Ovary (tissue), 9 donors: ENCODE measurements around the gene ACAP2. TPM values are rescaled to one million over a fixed set of nuclear protein-coding genes. Genes with fewer than 3 reads are reported as not detected.

Experiments used
- DNase-seq, 5 donors: peaks; one replicate each; pipeline ENCODE4 v3.0.0-alpha.2; 2019 to 2020
- H3K27ac ChIP-seq, 2 donors: fragments of 200-600 bp; one replicate each; pipeline versions ENCODE4 v1.5.1 to v1.8.0; 2019 to 2022
- H3K27me3 ChIP-seq: fragments of 200-600 bp; one replicate; pipeline ENCODE4 v1.8.0; 2022
- H3K36me3 ChIP-seq: fragments of 200-600 bp; sonication (generic); one replicate; pipeline ENCODE4 v1.5.1; 2019
- H3K4me1 ChIP-seq: one replicate; pipeline ENCODE4 v1.8.1; 2013; ENCODE audit warnings: mild to moderate bottlenecking, moderate library complexity; ENCODE audit not compliant: insufficient read depth
- H3K4me3 ChIP-seq: fragments of 200-600 bp; sonication (generic); one replicate; pipeline ENCODE4 v1.5.1; 2017
- H3K9me3 ChIP-seq, 2 donors: fragments of 200-600 bp in 1 of 2; sonication (generic) in 1 of 2; one replicate each; pipeline versions ENCODE4 v1.5.1 to v1.8.1; 2013 to 2019; ENCODE audit warnings: mild to moderate bottlenecking in 1 of 2, moderate library complexity in 1 of 2
- CTCF ChIP-seq, 3 donors: fragments of 450-650 bp in 2 of 3; fragments of 200-600 bp in 1 of 3; IDR thresholded peaks; one replicate each; pipeline versions ENCODE4 v1.5.1 to v1.8.0; 2016 to 2022; ENCODE audit warnings: antibody characterized with exemption in 3 of 3, mild to moderate bottlenecking in 1 of 3
- EP300 ChIP-seq: sonication (generic); formaldehyde crosslinking; IDR thresholded peaks from one replicate; pipeline ENCODE4 v1.6.1; 2017; ENCODE audit warnings: antibody characterized with exemption
- POLR2A ChIP-seq: fragments of 450-650 bp; IDR thresholded peaks from one replicate; pipeline ENCODE4 v1.6.1; 2017; ENCODE audit warnings: antibody characterized with exemption, mild to moderate bottlenecking, moderate library complexity
- WGBS, 3 donors: extraction: QIAGEN DNeasy Blood & Tissue Kit in 1 of 3; methylation state at CpG; one replicate each; pipeline versions ENCODE4 v1.1.5 to v1.1.7; 2013 to 2017; 5-methylcytosine and 5-hydroxymethylcytosine counted together
- intact Hi-C, 4 donors: fragments of 100-400 bp; cut with DNase I; formaldehyde crosslinking; loops; one replicate each; pipeline versions ENCODE4 v1.11.0 to v1.15.1; 2022 to 2023
- polyA plus RNA-seq, 2 donors: library from polyadenylated mRNA; stranded (reverse); fragments of 200-250 nt in 1 of 2; fragments of 350-450 nt in 1 of 2; fragmentation: Illumina TruSeq in 1 of 2; extraction: RNeasy Lipid Tissue Mini Kit (QIAGEN cat#74804) in 1 of 2; gene quantifications; one replicate each; pipeline ENCODE4 v1.2.3, GENCODE V29; 2013 to 2014
- total RNA-seq, 7 donors: library from RNA; depleted of rRNA in 2 of 7; stranded (reverse); fragments of >200 nt in 2 of 7; fragmentation: NEBNext Ultra II Directional in 3 of 7; extraction: Animal tissue kit (Norgen Biotek cat#: 25700) in 3 of 7; gene quantifications; one replicate each; pipeline versions ENCODE4 v1.1.0 to v1.2.4, GENCODE V29; 2016 to 2023
- donor health status: DM: no; HTN: no; CAD: no; lungs with moderate emphysema.
- donor health status: DM: no; HTN: no; CAD: no.
- donor health status: Bipolar disorder and iron deficiency.
- donor health status: DM: yes; HTN: yes; CAD: no.
- donor health status: DM: no; HTN: no; CAD: no.
- donor health status: DM: yes; HTN: yes; CAD: no.

Gene ACAP2
- total and polyA plus RNA-seq, 9 donors: 15.1 to 66.8 (median 49.4) TPM

- no peak overlapping the region for H3K27ac ChIP-seq
- no peak overlapping the region for H3K4me3 ChIP-seq
- no peaks in the 10 kb centered on the region for H3K27me3 ChIP-seq
- H3K9me3 ChIP-seq: no peaks in the 10 kb centered on the region
- TF ChIP-seq CTCF (IDR thresholded peaks at IDR 0.05): no peak
- TF ChIP-seq POLR2A: no peak
- TF ChIP-seq EP300: no peak
- intact Hi-C loops: no loop called here
- WGBS, 3 donors: 45 to 52% (median 51%) methylated on average over 7 of the region's 7 CpGs
- H3K4me1 ChIP-seq: peaks cover 3% of the 10 kb centered on the region
- no peak for DNase-seq
- H3K36me3 ChIP-seq: no peaks in the 10 kb centered on the region
These were observed 18.9 kb upstream of the ACAP2 start for GRCh38 chr3:195461594-195462307.

- peaks cover 3% of the 10 kb centered on the region for H3K4me1 ChIP-seq
- no peaks in the 10 kb centered on the region for H3K36me3 ChIP-seq
- no peak for TF ChIP-seq CTCF (IDR thresholded peaks at IDR 0.05)
- no peak for TF ChIP-seq EP300
- TF ChIP-seq POLR2A: no peak
- WGBS, 3 donors: 85 to 89% (median 86%) methylated on average over 2 of the region's 2 CpGs
- intact Hi-C loops: no loop called here
- H3K27me3 ChIP-seq: no peaks in the 10 kb centered on the region
- H3K9me3 ChIP-seq: no peaks in the 10 kb centered on the region
- no peak for DNase-seq
- H3K27ac ChIP-seq: no peak overlapping the region
- H3K4me3 ChIP-seq: no peak overlapping the region
These were observed 17.4 kb upstream of the ACAP2 start for GRCh38 chr3:195460091-195460713.

GRCh38 chr3:195458316-195458717, 15.5 kb upstream of the ACAP2 start:
- Histone ChIP-seq H3K4me1 (peaks cover 3% of the 10 kb centered on the region), H3K36me3 (no peaks in the 10 kb centered on the region), H3K27ac (no peak overlapping the region), H3K9me3 (no peaks in the 10 kb centered on the region), H3K4me3 (no peak overlapping the region), H3K27me3 (no peaks in the 10 kb centered on the region)
- intact Hi-C loops: loop anchor here in 1 of 4 donors (10.0 kb wide), 1 partner anchor 66 kb away; no protein-coding TSS in a partner anchor
- WGBS, 3 donors: 3 to 13% (median 6%) methylated on average over 2 of the region's 2 CpGs
- no peak for DNase-seq
- TF ChIP-seq POLR2A (no peak), EP300 (no peak), CTCF (IDR thresholded peaks at IDR 0.05) (no peak)

GRCh38 chr3:195455789-195456188, 13.0 kb upstream of the ACAP2 start:
- H3K36me3 ChIP-seq: no peaks in the 10 kb centered on the region
- no peak overlapping the region for H3K27ac ChIP-seq
- H3K27me3 ChIP-seq: no peaks in the 10 kb centered on the region
- TF ChIP-seq POLR2A (no peak), CTCF (IDR thresholded peaks at IDR 0.05) (no peak), EP300 (no peak)
- no peak overlapping the region for H3K4me3 ChIP-seq
- no peaks in the 10 kb centered on the region for H3K9me3 ChIP-seq
- intact Hi-C loops: loop anchor here in 1 of 4 donors (10.0 kb wide), 1 partner anchor 69 kb away; no protein-coding TSS in a partner anchor
- WGBS, 3 donors: 96% methylated on average over 7 of the region's 7 CpGs
- DNase-seq: no peak
- H3K4me1 ChIP-seq: peaks cover 6% of the 10 kb centered on the region
